T follicular helper cell (primary cell): ENCODE measurements around the gene TRAP1.

Experiments used
- DNase-seq: peaks from one replicate; pipeline ENCODE4 v3.0.0-alpha.2; 2020; ENCODE audit warnings: low read depth

Gene TRAP1

GRCh38 chr16:3651461-3652372, 65.6 kb downstream of the TRAP1 start:
- no peak for DNase-seq

- no peak for DNase-seq
These were observed 66.6 kb downstream of the TRAP1 start for GRCh38 chr16:3650631-3651265.

GRCh38 chr16:3646348-3646920, 70.9 kb downstream of the TRAP1 start:
- DNase-seq = no peak

DNA sequence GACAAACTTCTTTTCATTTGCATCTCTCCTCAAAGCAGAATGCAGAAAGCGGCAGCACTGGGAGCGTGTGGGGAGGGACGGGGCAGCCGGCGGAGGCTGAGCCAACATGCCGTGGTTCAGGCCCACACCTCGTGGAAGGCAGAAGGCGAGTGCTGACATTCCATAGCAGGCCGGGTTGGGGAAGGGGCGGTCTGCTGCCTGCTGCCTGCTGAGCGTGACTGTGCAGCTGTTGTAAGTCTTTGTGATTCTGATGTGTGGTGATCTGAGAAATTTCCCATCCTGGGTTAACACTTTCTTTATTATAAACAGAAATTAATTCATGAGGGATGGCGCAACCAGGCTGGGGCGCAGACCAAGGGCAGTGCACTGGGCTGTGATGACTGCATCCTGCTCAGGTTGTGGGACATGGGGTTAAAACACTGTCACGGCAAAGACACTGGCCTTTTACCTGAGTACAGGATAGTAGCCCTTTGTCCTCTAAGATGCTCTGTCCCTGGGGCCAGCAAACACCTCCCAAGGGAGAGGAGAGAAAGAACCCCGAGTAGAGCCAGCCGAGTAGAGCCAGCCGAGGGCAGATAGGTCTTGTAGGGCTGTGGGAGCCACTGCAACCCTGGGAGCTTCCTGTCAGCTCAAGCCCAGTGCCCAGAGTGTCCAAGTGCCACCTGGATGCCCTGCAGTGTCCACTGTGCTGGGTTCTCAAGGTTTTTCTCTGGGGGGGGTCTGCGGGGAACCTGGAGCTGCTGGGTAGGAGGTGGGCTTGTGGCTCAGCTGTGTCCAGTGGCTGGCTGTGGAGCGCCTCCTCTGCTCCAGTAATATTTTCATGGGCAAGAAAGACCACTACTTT, 71.6 kb downstream of the TRAP1 start:
- DNase-seq = no peak

DNA sequence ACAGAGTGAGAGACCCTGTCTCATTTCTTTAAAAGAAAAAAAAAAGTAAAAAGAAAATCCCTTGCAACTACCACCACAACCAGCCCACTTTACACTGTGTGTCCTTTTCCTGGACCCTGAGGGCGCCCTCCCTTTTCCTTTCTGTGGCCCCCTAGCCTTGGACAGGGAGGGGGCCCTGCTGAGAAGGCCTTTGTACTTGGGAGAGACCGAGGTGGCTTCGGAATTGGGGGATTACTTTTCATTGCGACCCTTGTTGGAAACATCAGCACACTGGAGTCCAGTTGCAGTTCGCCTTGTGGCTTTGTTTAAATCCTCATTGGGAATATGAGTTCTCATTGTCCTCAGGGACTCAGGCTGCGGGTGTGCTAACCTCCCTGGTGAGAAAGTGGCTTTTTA, 72.2 kb downstream of the TRAP1 start:
- DNase-seq = no peak

GRCh38 chr16:3643095-3643730, 74.1 kb downstream of the TRAP1 start:
- DNase-seq = no peak

GRCh38 chr16:3642397-3643094, 74.8 kb downstream of the TRAP1 start:
- DNase-seq = no peak

GRCh38 chr16:3641801-3642396, 75.4 kb downstream of the TRAP1 start:
- no peak for DNase-seq

DNA sequence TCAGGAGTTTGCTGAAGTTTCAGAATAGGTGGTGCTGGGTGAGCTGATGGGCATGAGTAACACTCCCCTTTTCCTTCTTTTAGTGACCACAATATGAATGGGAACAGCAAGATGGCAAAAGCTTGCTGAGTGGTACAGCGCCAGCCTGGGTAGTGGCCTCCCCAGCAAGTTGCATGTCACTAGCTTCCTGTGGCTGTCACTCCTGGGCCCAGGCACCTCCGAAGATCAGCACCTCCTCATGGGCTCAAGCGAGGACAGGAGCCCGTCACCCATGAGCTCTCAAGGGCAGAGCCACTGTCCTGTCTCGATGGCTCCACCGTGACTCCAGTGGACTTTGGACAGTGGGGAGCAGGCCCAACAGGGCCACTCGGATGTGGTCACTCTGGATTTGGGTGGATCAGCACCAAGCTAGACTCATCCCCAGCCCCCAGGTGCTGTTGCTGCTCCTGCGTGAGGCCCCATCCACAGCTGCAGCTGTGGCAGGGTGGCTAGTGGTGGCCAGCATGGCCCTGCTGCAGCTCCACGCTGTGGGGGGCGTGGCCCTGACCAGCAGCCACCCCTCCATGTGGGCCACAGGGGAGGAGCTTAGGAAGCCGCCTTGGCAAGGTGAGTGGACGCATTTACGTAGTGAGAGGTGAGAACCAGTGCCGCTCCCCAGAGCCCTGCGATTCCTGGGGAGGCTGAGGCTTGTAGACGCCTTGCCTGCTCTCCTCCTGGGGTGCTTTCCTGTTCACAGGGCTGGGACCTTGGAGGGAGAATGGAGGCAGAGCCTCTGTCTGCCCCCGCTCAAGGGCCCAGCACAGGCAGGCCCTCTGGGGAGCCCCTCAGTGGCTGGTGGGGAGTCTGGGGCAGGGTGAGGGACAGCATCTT, 76.5 kb downstream of the TRAP1 start:
- DNase-seq = no peak

DNA sequence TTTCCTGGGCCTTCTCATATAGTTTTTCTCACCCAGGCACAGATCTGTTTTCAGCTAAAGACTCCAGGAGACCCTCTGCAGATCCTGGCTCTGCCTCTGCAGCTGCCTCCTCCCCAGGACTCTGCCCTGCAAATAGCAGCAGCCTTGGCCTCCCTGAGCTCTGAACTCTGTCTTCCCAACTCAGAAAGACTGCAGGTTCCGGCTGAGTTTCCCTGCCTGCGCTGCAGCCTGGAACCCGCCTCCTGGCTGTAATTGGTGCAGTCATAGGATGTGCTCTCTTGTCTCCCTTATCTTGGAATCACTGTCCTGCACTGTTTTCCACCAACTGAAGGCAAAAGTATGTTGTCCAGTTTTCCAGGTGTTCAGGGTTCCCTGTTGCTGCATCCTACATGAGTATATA, 77.1 kb downstream of the TRAP1 start:
- DNase-seq = no peak

DNA sequence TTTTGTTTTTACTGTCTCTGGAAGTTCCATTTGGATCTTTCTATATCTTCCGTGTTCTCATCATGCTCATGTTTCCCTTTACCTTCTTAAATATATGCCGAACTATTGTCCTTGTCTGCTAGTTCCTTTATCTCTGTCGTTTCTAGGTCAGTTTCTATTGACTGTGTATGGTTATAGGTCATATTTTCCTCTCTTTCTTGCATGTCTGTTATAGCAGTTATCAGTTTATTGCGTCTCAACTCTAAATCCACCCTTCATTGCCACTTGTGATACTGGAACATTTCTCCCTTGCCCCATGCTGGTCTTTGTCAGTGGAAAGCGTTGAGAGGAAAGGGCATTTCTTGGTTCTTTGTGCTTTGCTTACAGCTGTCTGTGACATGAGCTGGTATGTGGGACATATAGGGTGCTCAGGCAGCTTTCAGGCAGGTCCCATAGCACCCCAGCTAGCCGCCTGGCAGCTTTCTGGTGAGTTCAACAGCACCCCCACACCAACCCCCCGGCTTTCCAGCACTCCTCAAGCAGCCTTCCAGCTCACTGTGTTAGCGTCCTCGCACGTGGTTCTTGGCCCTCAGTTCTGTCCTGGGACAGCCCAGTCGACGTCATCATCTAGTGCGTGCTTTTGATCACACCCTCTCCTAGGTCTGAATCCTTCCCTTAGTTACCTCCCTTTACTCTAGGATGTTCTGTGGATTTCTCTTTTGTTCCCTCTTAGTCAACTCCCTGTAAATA, 78.2 kb downstream of the TRAP1 start:
- no peak for DNase-seq

GRCh38 chr16:3637371-3637923, 79.9 kb downstream of the TRAP1 start:
- DNase-seq = no peak

DNA sequence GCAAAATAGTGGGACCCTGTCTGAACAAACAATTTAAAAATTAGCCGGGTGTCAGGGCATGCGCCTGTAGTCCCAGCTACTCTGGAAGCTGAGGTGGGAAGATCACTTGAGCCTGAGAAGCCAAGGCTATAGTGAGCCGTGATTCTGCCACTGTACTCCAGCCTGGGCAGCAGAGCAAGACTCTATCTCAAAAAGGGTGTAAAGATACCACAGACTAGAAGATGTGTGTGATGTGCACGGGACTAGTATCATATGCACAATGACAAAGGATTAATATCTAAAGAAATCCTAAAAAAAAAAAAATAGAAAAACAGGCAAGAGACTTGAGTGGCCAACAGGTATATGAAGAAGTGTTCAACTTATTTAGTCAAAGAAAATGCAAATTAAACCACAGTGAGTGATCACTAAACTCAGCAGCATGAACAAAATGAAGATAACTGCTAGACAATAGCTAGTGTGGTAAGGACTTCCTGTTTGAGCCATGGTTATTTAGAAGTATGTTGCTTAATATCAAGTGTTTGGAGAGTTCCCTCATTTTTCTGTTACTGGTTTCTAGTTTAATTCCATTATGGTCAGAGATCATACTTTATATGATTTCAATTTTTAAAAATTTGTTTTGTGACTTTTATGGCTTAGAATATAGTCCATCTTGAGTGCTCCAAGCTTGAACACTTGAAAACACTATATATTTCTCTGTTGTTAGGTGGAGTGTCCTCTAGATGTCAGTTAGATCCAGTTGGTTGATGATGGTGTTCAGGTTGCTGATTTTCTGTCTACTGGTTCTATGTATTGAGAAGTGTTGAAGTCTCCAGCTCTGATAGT, 91.2 kb downstream of the TRAP1 start:
- DNase-seq = no peak

- DNase-seq = no peak
These were observed 92.0 kb downstream of the TRAP1 start for GRCh38 chr16:3625331-3625730.

DNA sequence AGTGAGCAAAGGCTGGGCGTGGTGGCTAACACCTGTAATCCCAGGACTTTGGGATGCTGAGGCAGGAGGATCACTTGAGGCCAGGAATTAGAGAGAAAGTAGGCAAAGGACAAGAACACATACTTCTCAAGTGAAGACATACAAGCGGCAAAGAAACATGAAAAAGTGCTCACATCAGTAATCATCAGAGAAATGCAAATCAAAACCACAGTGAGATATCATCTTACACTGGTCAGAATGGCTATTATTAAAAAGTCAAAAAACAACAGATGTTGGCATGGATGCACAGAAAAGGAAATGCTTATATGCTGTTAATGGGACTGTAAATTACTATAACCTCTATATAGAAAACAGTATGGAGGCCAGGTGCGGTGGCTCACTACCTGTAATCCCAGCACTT, 93.7 kb downstream of the TRAP1 start:
- DNase-seq = no peak

DNA sequence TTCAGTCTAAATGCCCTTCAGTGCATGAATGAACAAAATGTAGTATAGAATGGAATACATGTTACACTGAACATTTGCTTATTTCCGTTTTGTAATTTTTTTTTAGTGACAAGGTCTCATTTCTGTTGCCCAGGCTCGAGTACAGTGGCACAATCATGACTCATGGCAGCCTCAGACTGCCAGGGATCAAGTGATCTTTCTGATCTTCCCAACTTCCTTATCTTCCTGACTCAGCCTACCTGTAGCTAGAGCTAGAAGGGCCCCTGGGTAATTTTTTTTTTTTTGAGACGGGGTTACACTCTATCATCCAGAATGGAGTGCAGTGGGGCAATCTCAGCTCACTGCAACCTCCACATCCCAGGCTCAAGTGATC, 98.6 kb downstream of the TRAP1 start:
- no peak for DNase-seq

GRCh38 chr16:3612510-3613466, 104.5 kb downstream of the TRAP1 start:
- no peak for DNase-seq
